Testis (tissue), 3 donors: ENCODE results near the gene CYP2S1. TPM values are rescaled to one million over a fixed set of nuclear protein-coding genes. Genes with fewer than 3 reads are reported as not detected.

Experiments
- DNase-seq: peaks from one replicate; pipeline ENCODE4 v3.0.0-alpha.2; 2019
- H3K27ac ChIP-seq, 2 donors: fragments of 200-600 bp; sonication (generic); one replicate each; pipeline ENCODE4 v1.5.1; 2019
- H3K27me3 ChIP-seq: fragments of 200-600 bp; sonication (generic); one replicate; pipeline ENCODE4 v1.5.1; 2019
- H3K36me3 ChIP-seq: fragments of 200-600 bp; sonication (generic); one replicate; pipeline ENCODE4 v1.5.1; 2017; ENCODE audit warnings: low read depth; ENCODE audit errors: missing control alignments
- H3K4me1 ChIP-seq: fragments of 200-600 bp; sonication (generic); one replicate; pipeline ENCODE4 v1.5.1; 2019
- H3K4me3 ChIP-seq, 2 donors: fragments of 200-600 bp; sonication (generic); one replicate each; pipeline ENCODE4 v1.5.1; 2017 to 2019
- H3K9me3 ChIP-seq: fragments of 200-600 bp; sonication (generic); one replicate; pipeline ENCODE4 v1.5.1; 2017
- POLR2A ChIP-seq: fragments of 450-650 bp; IDR thresholded peaks from one replicate; pipeline ENCODE4 v1.6.1; 2017; ENCODE audit warnings: antibody characterized with exemption, mild to moderate bottlenecking, moderate library complexity
- WGBS, 2 donors: methylation state at CpG; one replicate each; pipeline ENCODE4 v1.1.5; 2018; 5-methylcytosine and 5-hydroxymethylcytosine counted together
- intact Hi-C: fragments of 100-400 bp; cut with DNase I; formaldehyde crosslinking; loops from one replicate; pipeline ENCODE4 v1.15.1; 2023; ENCODE audit warnings: low total_unique reads
- polyA plus RNA-seq: library from polyadenylated mRNA; stranded (reverse); fragments of 350-450 nt; fragmentation: Illumina TruSeq; extraction: RNeasy Lipid Tissue Mini Kit (QIAGEN cat#74804); gene quantifications from one replicate; pipeline ENCODE4 v1.2.3, GENCODE V29; 2014; ENCODE audit warnings: low read depth, low replicate concordance; ENCODE audit not compliant: insufficient read depth
- total RNA-seq, 2 donors: library from RNA; depleted of rRNA; stranded (reverse); fragments of >200 nt; gene quantifications; one replicate each; pipeline ENCODE4 v1.2.3, GENCODE V29; 2016
- TF ChIP-seq, protein P1 (sequence below), 3 experiments: fragments of 450-650 bp in 2 of 3; fragments of 200-600 bp in 1 of 3; sonication (generic) in 1 of 3; IDR thresholded peaks; one replicate each; pipeline ENCODE4 v1.5.1; 2016 to 2019; ENCODE audit warnings: antibody characterized with exemption in 3 of 3, mild to moderate bottlenecking in 2 of 3, moderate library complexity in 1 of 3

The CYP2S1 gene
- total and polyA plus RNA-seq, 3 donors from 2014 or later = 1.4 to 2.0 (median 1.6) TPM

DNA sequence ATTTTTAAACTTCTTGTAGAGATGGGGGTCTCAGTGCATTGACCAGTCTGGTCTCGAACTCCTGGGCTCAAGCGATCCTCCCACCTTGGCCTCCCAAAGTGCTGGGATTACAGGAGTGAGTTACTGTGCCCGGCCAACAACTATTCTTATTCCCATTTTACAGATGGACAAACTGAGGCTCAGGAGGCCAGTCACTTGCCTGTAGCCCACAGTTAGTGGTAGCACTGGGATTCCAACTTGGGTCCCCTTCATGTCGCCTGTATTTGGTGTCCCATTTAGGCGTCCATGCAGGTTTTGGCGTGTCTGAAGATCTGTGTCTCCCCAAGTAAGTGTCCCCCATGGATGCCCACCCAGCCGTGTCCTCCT is 25.2 kb downstream of the CYP2S1 start:
- DNase-seq = no peak
- 60 to 65% methylated on average over 7 of the region's 7 CpGs for WGBS, 2 donors
- TF ChIP-seq POLR2A = no peak
- TF ChIP-seq, protein P1, sequence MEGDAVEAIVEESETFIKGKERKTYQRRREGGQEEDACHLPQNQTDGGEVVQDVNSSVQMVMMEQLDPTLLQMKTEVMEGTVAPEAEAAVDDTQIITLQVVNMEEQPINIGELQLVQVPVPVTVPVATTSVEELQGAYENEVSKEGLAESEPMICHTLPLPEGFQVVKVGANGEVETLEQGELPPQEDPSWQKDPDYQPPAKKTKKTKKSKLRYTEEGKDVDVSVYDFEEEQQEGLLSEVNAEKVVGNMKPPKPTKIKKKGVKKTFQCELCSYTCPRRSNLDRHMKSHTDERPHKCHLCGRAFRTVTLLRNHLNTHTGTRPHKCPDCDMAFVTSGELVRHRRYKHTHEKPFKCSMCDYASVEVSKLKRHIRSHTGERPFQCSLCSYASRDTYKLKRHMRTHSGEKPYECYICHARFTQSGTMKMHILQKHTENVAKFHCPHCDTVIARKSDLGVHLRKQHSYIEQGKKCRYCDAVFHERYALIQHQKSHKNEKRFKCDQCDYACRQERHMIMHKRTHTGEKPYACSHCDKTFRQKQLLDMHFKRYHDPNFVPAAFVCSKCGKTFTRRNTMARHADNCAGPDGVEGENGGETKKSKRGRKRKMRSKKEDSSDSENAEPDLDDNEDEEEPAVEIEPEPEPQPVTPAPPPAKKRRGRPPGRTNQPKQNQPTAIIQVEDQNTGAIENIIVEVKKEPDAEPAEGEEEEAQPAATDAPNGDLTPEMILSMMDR (IDR thresholded peaks at IDR 0.05) = no peak
- Histone ChIP-seq H3K4me1 (peaks cover 8% of the 10 kb centered on the region), H3K4me3 (no peak overlapping the region), H3K36me3 (no peaks in the 10 kb centered on the region), H3K27ac (peak overlapping the region; percentile 95), H3K9me3 (no peaks in the 10 kb centered on the region), H3K27me3 (no peaks in the 10 kb centered on the region)
- intact Hi-C loops = no loop called here

DNA sequence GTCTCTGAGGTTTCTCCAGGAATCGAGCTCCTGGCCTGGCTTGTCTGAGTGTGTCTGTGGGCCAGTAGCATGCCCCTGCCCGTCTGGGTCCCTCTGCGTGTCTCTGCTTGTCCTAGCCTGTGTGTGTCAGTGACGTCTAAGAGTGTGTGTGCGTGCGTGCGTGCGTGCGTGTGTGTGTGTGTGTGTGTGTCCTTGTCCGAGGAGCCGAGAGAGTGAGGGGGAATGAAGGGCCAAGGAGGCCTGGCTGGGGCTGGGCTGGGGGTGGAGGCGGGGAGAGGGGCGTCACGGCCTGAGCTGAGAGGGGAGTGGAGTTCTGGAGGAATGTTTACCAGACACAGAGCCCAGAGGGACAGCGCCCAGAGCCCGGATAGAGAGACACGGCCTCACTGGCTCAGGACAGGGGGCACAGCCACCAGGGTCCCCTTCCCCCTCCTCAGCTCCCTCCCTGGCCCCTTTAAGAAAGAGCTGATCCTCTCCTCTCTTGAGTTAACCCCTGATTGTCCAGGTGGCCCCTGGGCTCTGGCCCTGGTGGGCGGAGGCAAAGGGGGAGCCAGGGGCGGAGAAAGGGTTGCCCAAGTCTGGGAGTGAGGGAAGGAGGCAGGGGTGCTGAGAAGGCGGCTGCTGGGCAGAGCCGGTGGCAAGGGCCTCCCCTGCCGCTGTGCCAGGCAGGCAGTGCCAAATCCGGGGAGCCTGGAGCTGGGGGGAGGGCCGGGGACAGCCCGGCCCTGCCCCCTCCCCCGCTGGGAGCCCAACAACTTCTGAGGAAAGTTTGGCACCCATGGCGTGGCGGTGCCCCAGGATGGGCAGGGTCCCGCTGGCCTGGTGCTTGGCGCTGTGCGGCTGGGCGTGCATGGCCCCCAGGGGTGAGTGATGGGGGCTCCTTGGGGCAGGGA is 25.8 kb downstream of the CYP2S1 start, which contains the start of gene AXL:
TSS of gene AXL (plus strand) at position 609 of the 893 bp plus-strand sequence. CDS start at position 779, 170 bp downstream.
- H3K27me3 ChIP-seq = no peaks in the 10 kb centered on the region
- intact Hi-C loops = no loop called here
- peak within 1 kb of the TSS; percentile 95 for H3K27ac ChIP-seq
- TF ChIP-seq POLR2A = no peak
- TF ChIP-seq, protein P1 (IDR thresholded peaks at IDR 0.05) = no peak
- peak within 1 kb of the TSS; percentile 65 to 83 for H3K4me3 ChIP-seq
- peak; percentile 83 for DNase-seq
- no peaks in the 10 kb centered on the region for H3K36me3 ChIP-seq
- H3K9me3 ChIP-seq = no peaks in the 10 kb centered on the region
- WGBS, 2 donors = 27 to 32% methylated on average over 30 to 31 of the region's 32 CpGs
- H3K4me1 ChIP-seq = peaks cover 14% of the 10 kb centered on the region

DNA sequence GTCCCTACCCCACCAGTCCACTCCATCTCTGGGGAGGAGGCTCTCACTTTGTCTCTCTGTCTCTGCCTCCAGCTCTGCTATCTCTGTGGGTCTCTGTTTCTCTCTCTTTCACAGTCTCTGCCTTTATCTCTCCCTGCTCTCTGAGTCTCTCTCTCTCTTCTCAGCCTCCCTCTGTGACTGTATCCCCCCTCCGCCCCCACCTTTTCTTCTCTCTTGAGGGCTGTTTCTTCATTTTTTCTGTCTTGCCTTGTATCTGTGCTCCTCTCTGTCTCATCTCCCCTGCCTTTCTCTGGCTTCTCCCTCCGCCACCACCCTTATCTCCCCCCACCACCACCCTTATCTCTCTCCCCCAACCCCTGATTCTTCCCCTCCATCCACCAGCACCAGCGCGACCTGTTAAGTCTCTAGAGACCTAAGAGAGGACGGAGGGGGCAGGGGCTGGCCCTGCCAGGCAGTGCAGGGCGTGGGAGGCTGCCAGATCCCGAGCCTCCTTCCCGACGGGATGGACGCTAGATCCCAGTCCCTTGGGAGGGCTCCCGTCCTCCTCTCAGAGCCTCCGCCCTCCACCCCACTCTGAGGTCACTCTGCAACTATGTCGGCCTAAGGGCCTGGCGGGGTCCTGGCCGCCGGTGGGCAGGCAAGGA is 27.0 kb downstream of the CYP2S1 start:
- Histone ChIP-seq H3K4me1 (peaks cover 17% of the 10 kb centered on the region), H3K36me3 (no peaks in the 10 kb centered on the region), H3K27me3 (no peaks in the 10 kb centered on the region), H3K27ac (peak overlapping the region; percentile 95), H3K9me3 (no peaks in the 10 kb centered on the region), H3K4me3 (peak overlapping the region; percentile 65 to 83)
- WGBS, 2 donors = 20 to 46% methylated on average over 7 to 16 of the region's 16 CpGs
- TF ChIP-seq POLR2A = no peak
- TF ChIP-seq, protein P1 (IDR thresholded peaks at IDR 0.05) = no peak
- peak; percentile 57 for DNase-seq
- intact Hi-C loops = no loop called here

DNA sequence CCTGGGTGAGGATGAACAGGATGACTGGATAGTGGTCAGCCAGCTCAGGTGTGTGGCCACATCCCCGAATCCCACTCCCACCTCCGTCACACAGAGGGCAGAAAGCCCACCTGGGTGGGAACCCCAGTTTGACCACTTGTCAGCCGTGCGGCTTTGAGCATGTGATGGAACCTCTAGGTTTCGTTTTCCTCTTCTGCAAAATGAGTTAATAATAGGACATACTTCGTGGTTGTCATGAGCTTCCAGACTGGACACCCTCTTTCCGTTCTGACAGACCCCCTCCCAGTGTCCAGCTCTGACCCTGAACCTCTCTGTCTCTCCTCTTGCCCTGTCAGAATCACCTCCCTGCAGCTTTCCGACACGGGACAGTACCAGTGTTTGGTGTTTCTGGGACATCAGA is 27.8 kb downstream of the CYP2S1 start:
- no peaks in the 10 kb centered on the region for H3K36me3 ChIP-seq
- DNase-seq = no peak
- no peaks in the 10 kb centered on the region for H3K27me3 ChIP-seq
- H3K4me3 ChIP-seq = peak overlapping the region; percentile 65 to 83
- TF ChIP-seq, protein P1 (IDR thresholded peaks at IDR 0.05) = no peak
- no peak for TF ChIP-seq POLR2A
- H3K4me1 ChIP-seq = peaks cover 24% of the 10 kb centered on the region
- no peaks in the 10 kb centered on the region for H3K9me3 ChIP-seq
- peak overlapping the region; percentile 95 for H3K27ac ChIP-seq
- 54 to 67% methylated on average over 9 of the region's 9 CpGs for WGBS, 2 donors
- intact Hi-C loops = no loop called here
